ENCODE measurements around the gene VPREB3.

DNA sequence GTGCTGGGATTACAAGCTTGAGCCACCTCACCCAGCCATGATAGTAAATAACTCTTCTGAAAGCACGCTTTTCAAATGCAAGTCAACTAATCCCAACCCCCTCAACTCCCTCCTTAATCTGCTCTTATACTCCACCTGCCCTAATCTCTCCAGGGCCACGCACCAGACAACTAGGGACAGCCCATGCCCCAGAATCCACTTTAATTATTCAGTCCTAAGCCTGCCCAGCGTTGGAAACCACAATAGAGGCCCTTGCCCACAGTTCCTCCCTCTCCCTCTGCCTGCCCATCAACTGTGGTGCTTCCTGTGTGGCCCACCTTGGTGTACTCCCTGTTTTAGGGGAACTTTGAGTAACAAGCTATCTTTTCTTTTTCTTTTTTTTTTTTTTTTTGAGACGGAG, 2.7 kb upstream of the VPREB3 start:
- TF ChIP-seq, protein P1, sequence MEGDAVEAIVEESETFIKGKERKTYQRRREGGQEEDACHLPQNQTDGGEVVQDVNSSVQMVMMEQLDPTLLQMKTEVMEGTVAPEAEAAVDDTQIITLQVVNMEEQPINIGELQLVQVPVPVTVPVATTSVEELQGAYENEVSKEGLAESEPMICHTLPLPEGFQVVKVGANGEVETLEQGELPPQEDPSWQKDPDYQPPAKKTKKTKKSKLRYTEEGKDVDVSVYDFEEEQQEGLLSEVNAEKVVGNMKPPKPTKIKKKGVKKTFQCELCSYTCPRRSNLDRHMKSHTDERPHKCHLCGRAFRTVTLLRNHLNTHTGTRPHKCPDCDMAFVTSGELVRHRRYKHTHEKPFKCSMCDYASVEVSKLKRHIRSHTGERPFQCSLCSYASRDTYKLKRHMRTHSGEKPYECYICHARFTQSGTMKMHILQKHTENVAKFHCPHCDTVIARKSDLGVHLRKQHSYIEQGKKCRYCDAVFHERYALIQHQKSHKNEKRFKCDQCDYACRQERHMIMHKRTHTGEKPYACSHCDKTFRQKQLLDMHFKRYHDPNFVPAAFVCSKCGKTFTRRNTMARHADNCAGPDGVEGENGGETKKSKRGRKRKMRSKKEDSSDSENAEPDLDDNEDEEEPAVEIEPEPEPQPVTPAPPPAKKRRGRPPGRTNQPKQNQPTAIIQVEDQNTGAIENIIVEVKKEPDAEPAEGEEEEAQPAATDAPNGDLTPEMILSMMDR (IDR thresholded peaks at IDR 0.05; ENCODE audit: low read length), result no peak
- TF ChIP-seq EZH2phosphoT487 (IDR thresholded peaks at IDR 0.05; ENCODE audit: low read length) (no peak), EZH2 (optimal IDR thresholded peaks at IDR 0.05; ENCODE audit: low read depth, low read length) (no peak)
